GM21528 (cell line): ENCODE measurements around the gene GRIP1.

ENCODE experiments used
- ATAC-seq: cut with Tn5 transposase; IDR thresholded peaks from one replicate; pipeline ENCODE4 v1.9.1; 2021; ENCODE audit warnings: mild to moderate bottlenecking, moderate library complexity; ENCODE audit not compliant: unreplicated experiment, low FRiP score

Gene GRIP1

DNA sequence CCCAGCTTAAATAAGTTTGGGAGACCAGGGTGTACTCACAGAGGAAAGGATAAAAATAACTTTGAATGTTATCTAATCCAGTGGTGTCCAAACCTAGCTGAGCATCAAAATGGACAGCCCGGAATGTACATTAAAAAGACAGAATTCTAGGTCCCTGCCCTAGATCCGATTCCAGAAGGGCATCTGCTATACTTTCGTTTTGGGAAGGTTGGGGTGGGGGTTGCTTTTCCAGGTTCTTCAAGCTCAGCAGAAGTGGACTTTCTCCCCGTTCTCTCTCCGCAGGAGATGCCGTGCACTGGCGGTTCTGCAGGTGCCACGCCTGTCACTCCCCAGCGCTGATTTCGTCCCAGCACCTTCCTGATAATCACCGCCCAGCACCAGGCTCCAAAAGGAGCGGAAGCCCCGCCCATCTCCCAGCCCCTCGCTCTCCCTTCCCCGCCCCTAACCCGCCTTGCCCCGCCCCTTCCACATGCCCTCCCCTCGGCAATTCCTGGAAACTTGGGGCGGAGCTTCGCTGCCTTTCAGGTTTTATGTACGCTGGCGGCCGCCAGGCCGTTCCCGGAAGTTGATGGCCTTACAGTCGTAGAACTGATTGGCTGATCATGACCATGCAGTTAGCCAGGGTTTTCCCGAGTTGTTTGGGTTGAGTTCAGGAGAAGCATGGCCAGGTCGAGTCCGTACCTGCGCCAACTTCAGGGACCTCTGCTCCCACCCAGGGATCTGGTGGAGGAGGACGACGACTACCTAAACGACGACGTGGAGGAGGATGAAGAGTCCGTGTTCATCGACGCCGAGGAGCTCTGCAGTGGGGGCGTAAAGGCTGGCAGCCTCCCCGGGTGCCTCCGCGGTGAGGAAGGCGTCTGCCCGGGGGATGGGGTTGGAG is 376.7 kb downstream of the GRIP1 start, which contains the start of gene HELB:
Gene HELB, plus strand, starts transcription at position 550 of the 883 bp plus-strand sequence. Its CDS starts 111 bp downstream, at position 661.
- ATAC-seq: peak; percentile 93

DNA sequence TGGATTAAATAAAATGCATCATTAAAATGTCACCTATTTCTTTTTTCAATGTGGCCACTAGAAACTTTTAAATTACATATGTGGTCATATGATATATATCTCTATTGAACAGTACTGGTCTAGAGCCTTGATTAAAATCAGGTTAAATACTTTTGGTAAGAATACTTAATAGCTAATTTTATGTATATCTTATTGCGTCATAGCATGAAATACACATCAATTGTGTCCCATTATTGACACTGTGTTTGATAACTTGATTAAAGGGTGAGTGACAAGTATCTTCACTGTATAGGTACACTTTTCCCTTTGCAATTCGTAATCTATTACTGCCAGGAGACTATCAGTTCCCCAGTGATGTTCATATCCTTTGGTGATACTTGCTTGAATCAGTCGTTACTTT is 381.0 kb downstream of the GRIP1 start:
- no peak for ATAC-seq
